ENCODE measurements around the gene AHR.
"Not testable (repeated sequence)": the region's sequence is repeated elsewhere in the genome, so short reads cannot be mapped to it uniquely, and the experiment has no call there.

Gene AHR

DNA sequence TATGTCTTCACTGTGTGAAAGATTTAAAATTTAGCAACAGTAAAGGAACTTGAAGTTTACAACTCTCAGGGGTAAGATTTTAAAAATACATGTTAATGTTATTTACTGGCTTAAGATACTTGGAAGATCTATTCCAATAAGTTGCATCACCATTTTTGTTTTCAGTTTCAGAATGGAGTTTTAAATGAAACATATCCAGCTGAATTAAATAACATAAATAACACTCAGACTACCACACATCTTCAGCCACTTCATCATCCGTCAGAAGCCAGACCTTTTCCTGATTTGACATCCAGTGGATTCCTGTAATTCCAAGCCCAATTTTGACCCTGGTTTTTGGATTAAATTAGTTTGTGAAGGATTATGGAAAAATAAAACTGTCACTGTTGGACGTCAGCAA, 44.3 kb downstream of the AHR start:
- peak; percentile 52 for DNase-seq (ENCODE audit: low read depth)
- peak overlapping the region; percentile 25 for H3K9ac ChIP-seq (ENCODE audit: low read length)
- H3K4me1 ChIP-seq (ENCODE audit: control insufficient read depth, insufficient read depth, low read length), result peaks cover 26% of the 10 kb centered on the region
- no peaks in the 10 kb centered on the region for H3K9me3 ChIP-seq (ENCODE audit: control insufficient read depth, low read length)
- peak overlapping the region; percentile 12 for H3K4me3 ChIP-seq (ENCODE audit: low read length)
- peaks cover 40% of the 10 kb centered on the region for H3K36me3 ChIP-seq (ENCODE audit: control insufficient read depth, insufficient read depth, low read length, severe bottlenecking)
- no peaks in the 10 kb centered on the region for H3K27me3 ChIP-seq (replicated peaks; ENCODE audit: control insufficient read depth, insufficient read depth, low read length)

DNA sequence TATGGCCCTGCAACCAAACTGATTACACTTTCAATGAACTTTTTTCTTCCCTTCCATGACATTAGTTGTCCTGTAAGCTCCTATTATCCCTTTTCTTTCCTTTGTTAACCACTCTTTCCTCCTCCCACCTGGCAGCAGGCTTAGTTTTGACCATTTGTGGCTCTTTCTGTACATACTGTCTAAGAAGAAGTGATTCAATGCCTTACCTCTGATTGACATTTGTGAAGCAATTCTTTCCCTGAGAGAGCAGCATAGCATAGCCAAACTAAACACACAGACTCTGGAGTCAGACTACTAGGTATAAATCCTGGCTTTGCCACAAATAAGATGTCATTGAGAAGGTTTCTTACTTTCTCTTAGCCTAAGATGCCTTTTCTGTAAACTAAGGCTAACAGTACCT, 48.9 kb downstream of the AHR start:
- H3K4me1 ChIP-seq (ENCODE audit: control insufficient read depth, insufficient read depth, low read length), result peaks cover 8% of the 10 kb centered on the region
- no peak overlapping the region for H3K4me3 ChIP-seq (ENCODE audit: low read length)
- H3K9me3 ChIP-seq (ENCODE audit: control insufficient read depth, low read length), result peaks cover 6% of the 10 kb centered on the region
- peaks cover 16% of the 10 kb centered on the region for H3K36me3 ChIP-seq (ENCODE audit: control insufficient read depth, insufficient read depth, low read length, severe bottlenecking)
- no peaks in the 10 kb centered on the region for H3K27me3 ChIP-seq (replicated peaks; ENCODE audit: control insufficient read depth, insufficient read depth, low read length)
- peak; percentile 44 for DNase-seq (ENCODE audit: low read depth)
- no peak overlapping the region for H3K9ac ChIP-seq (ENCODE audit: low read length)

DNA sequence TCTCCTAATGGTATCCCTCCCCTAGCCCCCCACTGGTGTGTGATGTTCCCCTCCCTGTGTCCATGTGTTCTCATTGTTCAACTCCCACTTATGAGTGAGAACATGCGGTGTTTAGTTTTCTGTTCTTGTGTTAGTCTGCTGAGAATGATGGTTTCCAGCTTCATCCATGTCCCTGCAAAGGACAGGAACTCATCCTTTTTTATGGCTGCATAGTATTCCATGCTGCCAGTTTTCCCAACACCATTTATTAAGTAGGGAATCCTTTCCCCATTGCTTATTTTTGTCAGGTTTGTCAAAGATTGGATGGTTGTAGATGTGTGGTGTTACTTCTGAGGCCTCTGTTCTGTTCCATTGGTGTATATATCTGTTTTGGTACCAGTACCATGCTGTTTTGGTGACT, 50.5 kb downstream of the AHR start:
- not testable (repeated sequence) for H3K27me3 ChIP-seq (replicated peaks; ENCODE audit: control insufficient read depth, insufficient read depth, low read length); H3K9ac ChIP-seq (ENCODE audit: low read length); H3K4me1 ChIP-seq (ENCODE audit: control insufficient read depth, insufficient read depth, low read length); H3K4me3 ChIP-seq (ENCODE audit: low read length); H3K9me3 ChIP-seq (ENCODE audit: control insufficient read depth, low read length); DNase-seq (ENCODE audit: low read depth)
- H3K36me3 ChIP-seq (ENCODE audit: control insufficient read depth, insufficient read depth, low read length, severe bottlenecking), result peaks cover 15% of the 10 kb centered on the region

DNA sequence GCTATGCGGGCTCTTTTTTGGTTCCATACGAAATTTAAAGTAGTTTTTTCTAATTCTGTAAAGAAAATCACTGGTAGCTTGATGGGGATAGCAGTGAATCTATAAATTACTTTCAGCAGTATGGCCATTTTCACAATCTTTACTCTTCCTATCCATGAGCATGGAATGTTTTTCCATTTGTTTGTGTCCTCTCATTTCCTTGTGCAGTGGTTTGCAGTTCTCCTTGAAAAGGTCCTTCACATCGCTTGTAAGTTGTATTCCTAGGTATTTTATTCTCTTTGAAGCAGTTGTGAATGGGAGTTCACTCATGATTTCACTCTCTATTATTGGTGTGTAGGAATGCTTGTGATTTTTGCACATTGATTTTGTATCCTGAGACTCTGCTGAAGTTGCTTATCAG, 51.9 kb downstream of the AHR start:
- H3K4me1 ChIP-seq (ENCODE audit: control insufficient read depth, insufficient read depth, low read length); H3K9me3 ChIP-seq (ENCODE audit: control insufficient read depth, low read length); H3K27me3 ChIP-seq (replicated peaks; ENCODE audit: control insufficient read depth, insufficient read depth, low read length); H3K36me3 ChIP-seq (ENCODE audit: control insufficient read depth, insufficient read depth, low read length, severe bottlenecking); H3K4me3 ChIP-seq (ENCODE audit: low read length); H3K9ac ChIP-seq (ENCODE audit: low read length); DNase-seq (ENCODE audit: low read depth): not testable (repeated sequence)

DNA sequence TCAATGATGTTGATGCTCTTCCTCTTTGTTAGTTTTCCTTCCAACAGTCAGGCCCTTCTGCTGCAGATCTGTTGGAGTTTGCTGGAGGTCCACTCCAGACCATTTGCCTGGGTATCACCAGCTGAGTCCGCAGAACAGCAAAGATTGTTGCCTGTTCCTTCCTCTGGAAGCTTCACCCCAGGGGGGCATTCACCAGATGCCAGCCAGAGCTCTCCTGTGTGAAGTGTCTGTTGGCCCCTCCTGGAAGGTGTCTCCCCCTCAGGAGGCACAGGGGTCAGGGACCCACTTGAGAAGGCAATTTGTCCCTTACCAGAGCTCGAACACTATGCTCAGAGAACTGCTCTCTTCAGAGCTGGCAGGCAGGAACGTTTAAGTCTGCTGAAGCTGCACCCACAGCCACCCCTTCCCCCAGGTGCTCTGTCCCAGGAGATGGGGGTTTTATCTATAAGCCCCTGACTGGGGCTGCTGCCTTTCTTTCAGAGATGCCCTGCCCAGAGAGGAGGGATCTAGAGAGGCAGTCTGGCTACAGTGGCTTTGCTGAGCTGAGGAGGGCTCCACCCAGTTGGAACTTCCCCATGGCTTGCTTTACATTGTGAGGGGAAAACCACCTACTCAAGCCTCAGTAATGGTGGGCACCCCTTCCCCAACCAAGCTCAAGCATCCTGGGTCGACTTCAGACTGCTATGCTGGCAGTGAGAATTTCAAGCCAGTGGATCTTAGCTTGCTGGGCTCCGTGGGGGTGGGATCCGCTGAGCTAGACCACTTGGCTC, 55.4 kb downstream of the AHR start:
- H3K27me3 ChIP-seq (replicated peaks; ENCODE audit: control insufficient read depth, insufficient read depth, low read length); H3K4me1 ChIP-seq (ENCODE audit: control insufficient read depth, insufficient read depth, low read length); H3K9me3 ChIP-seq (ENCODE audit: control insufficient read depth, low read length); H3K36me3 ChIP-seq (ENCODE audit: control insufficient read depth, insufficient read depth, low read length, severe bottlenecking); DNase-seq (ENCODE audit: low read depth); H3K9ac ChIP-seq (ENCODE audit: low read length); H3K4me3 ChIP-seq (ENCODE audit: low read length): not testable (repeated sequence)

DNA sequence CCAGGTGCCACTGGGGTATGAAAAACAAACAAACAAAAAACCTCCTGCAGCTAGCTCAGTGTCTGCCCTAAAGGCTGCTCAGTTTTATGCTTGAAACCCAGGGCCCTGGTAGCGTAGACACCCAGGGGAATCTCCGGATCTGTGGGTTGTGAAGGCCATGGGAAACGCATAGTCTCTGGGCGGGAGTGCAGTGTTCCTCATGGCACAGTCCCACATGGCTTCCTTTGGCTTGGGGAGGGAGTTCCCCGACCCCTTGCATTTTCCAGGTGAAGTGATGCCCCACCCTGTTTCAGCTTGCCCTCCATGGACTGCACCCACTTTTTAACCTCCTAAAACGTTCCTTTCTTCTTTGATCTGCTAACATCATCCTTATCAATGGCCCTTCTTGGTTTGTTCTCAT, 56.0 kb downstream of the AHR start:
- Histone ChIP-seq H3K4me1 (ENCODE audit: control insufficient read depth, insufficient read depth, low read length) (no peaks in the 10 kb centered on the region), H3K27me3 (replicated peaks; ENCODE audit: control insufficient read depth, insufficient read depth, low read length) (no peaks in the 10 kb centered on the region), H3K9ac (ENCODE audit: low read length) (no peak overlapping the region), H3K4me3 (ENCODE audit: low read length) (no peak overlapping the region), H3K9me3 (ENCODE audit: control insufficient read depth, low read length) (peaks cover 6% of the 10 kb centered on the region), H3K36me3 (ENCODE audit: control insufficient read depth, insufficient read depth, low read length, severe bottlenecking) (no peaks in the 10 kb centered on the region)
- DNase-seq (ENCODE audit: low read depth), result no peak

DNA sequence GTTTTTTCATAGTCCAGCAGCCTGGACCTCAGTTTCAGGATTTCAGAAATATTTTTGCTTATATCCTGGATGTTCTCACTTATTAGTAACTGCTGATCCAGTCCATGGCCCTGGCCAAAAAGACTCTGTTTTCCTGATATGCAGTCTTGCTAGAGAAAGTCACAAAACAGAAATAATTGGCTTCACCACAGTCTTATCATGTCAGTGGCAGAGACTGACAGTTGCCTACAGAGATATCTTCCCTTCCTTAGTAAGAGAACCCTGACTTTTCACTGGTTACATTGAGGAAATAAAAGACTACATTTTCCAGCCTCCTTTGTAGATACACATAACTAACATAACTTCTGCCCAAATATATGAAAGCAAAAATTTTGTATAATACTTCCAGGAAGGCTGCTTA, 56.6 kb downstream of the AHR start:
- no peaks in the 10 kb centered on the region for H3K4me1 ChIP-seq (ENCODE audit: control insufficient read depth, insufficient read depth, low read length)
- H3K27me3 ChIP-seq (replicated peaks; ENCODE audit: control insufficient read depth, insufficient read depth, low read length), result no peaks in the 10 kb centered on the region
- no peak overlapping the region for H3K9ac ChIP-seq (ENCODE audit: low read length)
- H3K4me3 ChIP-seq (ENCODE audit: low read length), result no peak overlapping the region
- H3K36me3 ChIP-seq (ENCODE audit: control insufficient read depth, insufficient read depth, low read length, severe bottlenecking), result no peaks in the 10 kb centered on the region
- peaks cover 5% of the 10 kb centered on the region for H3K9me3 ChIP-seq (ENCODE audit: control insufficient read depth, low read length)
- no peak for DNase-seq (ENCODE audit: low read depth)

DNA sequence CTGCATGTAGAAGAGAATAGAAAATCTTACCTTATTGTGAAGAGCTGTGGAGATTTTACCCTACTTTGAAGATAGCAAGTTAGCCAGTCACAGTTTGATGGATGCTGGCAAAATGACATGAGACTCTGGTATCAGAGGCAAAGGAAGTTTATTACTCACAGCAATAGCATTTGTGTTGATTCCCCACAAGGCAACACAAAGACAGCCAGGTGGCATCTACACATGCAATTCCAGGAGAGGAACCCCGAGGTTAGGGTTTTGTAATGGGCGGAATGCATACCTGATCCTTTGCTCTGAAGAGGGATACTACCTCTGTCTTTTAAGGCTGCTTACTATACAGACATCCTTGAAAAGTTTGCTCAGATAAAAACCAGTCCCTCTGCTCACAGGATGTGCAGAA, 59.5 kb downstream of the AHR start:
- Histone ChIP-seq H3K9ac (ENCODE audit: low read length) (no peak overlapping the region), H3K4me3 (ENCODE audit: low read length) (no peak overlapping the region), H3K36me3 (ENCODE audit: control insufficient read depth, insufficient read depth, low read length, severe bottlenecking) (no peaks in the 10 kb centered on the region)

DNA sequence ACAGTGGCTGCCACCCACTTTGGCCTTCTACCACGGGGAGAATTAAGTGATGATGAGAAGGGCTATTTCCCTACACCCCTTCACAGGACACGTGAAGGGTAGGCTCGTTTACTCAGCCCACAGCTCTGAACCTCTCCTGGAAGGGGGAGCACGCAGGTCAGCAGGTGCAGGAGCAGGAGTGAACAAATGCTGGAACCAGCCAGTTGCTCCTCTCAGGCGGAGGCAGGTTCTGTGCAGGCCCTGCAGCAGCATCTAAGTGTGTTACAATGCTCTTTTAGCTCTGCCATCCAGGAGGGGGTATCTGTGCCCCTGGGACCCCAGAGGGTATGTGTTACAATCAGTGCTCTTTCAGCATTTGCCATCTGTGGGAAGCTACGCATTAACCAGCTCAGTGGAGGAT, 61.2 kb downstream of the AHR start:
- Histone ChIP-seq H3K4me1 (ENCODE audit: control insufficient read depth, insufficient read depth, low read length) (no peaks in the 10 kb centered on the region), H3K4me3 (ENCODE audit: low read length) (no peak overlapping the region), H3K27me3 (replicated peaks; ENCODE audit: control insufficient read depth, insufficient read depth, low read length) (no peaks in the 10 kb centered on the region), H3K9me3 (ENCODE audit: control insufficient read depth, low read length) (no peaks in the 10 kb centered on the region), H3K36me3 (ENCODE audit: control insufficient read depth, insufficient read depth, low read length, severe bottlenecking) (no peaks in the 10 kb centered on the region), H3K9ac (ENCODE audit: low read length) (no peak overlapping the region)
- no peak for DNase-seq (ENCODE audit: low read depth)

More for the DNA sequence above, 59.5 kb downstream of the AHR start:
- H3K9me3 ChIP-seq (ENCODE audit: control insufficient read depth, low read length), result no peaks in the 10 kb centered on the region
- H3K4me1 ChIP-seq (ENCODE audit: control insufficient read depth, insufficient read depth, low read length), result no peaks in the 10 kb centered on the region
- no peaks in the 10 kb centered on the region for H3K27me3 ChIP-seq (replicated peaks; ENCODE audit: control insufficient read depth, insufficient read depth, low read length)
- DNase-seq (ENCODE audit: low read depth), result no peak

DNA sequence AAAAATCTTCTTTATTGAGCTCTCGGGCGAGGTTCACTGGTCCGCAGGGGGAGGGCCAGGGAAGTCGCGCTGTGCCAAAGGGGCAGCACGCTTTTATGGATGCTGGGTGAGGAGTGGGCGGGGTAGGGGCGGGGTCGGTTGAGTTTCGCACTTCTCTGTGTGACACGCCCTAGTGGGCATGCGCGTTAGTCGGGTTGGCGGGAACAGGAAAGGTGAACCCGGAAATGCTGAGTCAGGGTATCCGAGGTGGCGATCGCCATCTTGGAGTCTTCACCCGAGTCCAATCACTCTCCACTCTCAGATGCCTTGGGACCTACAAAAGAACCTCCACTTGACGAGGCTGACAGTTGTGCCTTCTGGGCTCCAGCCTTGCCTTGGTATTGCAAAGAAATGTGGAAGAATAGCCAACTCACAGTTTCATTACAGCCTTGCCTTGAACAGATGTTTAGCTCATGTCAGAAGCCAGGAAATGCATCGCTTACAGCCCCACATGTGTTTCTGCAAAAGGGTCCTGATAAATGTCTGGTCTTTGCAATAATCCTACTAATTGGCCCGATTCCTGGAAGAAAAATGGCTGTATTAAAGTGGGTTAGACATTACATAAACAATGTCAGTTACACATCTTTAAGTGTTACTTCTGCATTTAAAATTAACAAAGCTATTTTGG, 64.1 kb downstream of the AHR start:
- H3K4me3 ChIP-seq (ENCODE audit: low read length), result no peak overlapping the region
- no peaks in the 10 kb centered on the region for H3K9me3 ChIP-seq (ENCODE audit: control insufficient read depth, low read length)
- no peaks in the 10 kb centered on the region for H3K36me3 ChIP-seq (ENCODE audit: control insufficient read depth, insufficient read depth, low read length, severe bottlenecking)
- H3K27me3 ChIP-seq (replicated peaks; ENCODE audit: control insufficient read depth, insufficient read depth, low read length), result no peaks in the 10 kb centered on the region
- H3K4me1 ChIP-seq (ENCODE audit: control insufficient read depth, insufficient read depth, low read length), result peaks cover 2% of the 10 kb centered on the region
- DNase-seq (ENCODE audit: low read depth), result no peak
- H3K9ac ChIP-seq (ENCODE audit: low read length), result no peak overlapping the region

DNA sequence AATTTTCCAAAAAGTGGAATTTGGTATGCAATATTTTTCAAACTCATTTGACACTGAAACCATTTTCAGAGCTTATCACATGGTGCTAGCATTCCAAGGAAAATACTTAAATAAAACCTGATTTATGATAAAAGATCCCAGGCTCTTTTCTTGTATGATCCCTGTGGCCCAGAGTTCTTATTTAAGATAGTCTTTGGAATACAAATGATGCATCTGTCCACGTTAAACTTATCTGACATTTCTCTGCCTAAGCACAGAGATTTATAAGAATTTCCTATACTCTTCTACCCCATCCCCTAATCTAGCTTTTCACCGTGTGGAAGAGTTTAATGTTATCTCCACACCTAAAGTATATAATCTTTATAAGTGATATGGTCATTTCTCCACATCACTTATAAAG, 66.2 kb downstream of the AHR start:
- H3K27me3 ChIP-seq (replicated peaks; ENCODE audit: control insufficient read depth, insufficient read depth, low read length), result no peaks in the 10 kb centered on the region
- H3K4me3 ChIP-seq (ENCODE audit: low read length), result no peak overlapping the region
- no peaks in the 10 kb centered on the region for H3K9me3 ChIP-seq (ENCODE audit: control insufficient read depth, low read length)
- H3K9ac ChIP-seq (ENCODE audit: low read length), result no peak overlapping the region
- no peak for DNase-seq (ENCODE audit: low read depth)
- no peaks in the 10 kb centered on the region for H3K36me3 ChIP-seq (ENCODE audit: control insufficient read depth, insufficient read depth, low read length, severe bottlenecking)
- peaks cover 19% of the 10 kb centered on the region for H3K4me1 ChIP-seq (ENCODE audit: control insufficient read depth, insufficient read depth, low read length)
